ENCODE measurements around the gene RPS24.
"Not testable (repeated sequence)": the region's sequence is repeated elsewhere in the genome, so short reads cannot be mapped to it uniquely, and the experiment has no call there.

The RPS24 gene

GRCh38 chr10:78053211-78053868 is 19.7 kb downstream of the RPS24 start:
- no peak for DNase-seq (ENCODE audit: low spot score)

- no peak for DNase-seq (ENCODE audit: low spot score)
These were observed 24.9 kb downstream of the RPS24 start for GRCh38 chr10:78058562-78058961.

GRCh38 chr10:78059906-78060702 is 26.4 kb downstream of the RPS24 start:
- no peak for DNase-seq (ENCODE audit: low spot score)

- no peak for DNase-seq (ENCODE audit: low spot score)
These were observed 28.6 kb downstream of the RPS24 start for GRCh38 chr10:78062296-78062695.

GRCh38 chr10:78063236-78063635 is 29.6 kb downstream of the RPS24 start:
- no peak for DNase-seq (ENCODE audit: low spot score)

GRCh38 chr10:78064919-78065318 is 31.3 kb downstream of the RPS24 start:
- DNase-seq (ENCODE audit: low spot score) = not testable (repeated sequence)

- DNase-seq (ENCODE audit: low spot score) = no peak
These were observed 31.9 kb downstream of the RPS24 start for GRCh38 chr10:78065611-78066010.

- DNase-seq (ENCODE audit: low spot score) = no peak
These were observed 32.3 kb downstream of the RPS24 start for GRCh38 chr10:78066012-78066411.

- no peak for DNase-seq (ENCODE audit: low spot score)
These were observed 33.2 kb downstream of the RPS24 start for GRCh38 chr10:78066728-78067430.

GRCh38 chr10:78069151-78069550 is 35.5 kb downstream of the RPS24 start:
- no peak for DNase-seq (ENCODE audit: low spot score)

GRCh38 chr10:78070064-78070463 is 36.4 kb downstream of the RPS24 start:
- DNase-seq (ENCODE audit: low spot score) = not testable (repeated sequence)

GRCh38 chr10:78070726-78071125 is 37.1 kb downstream of the RPS24 start:
- no peak for DNase-seq (ENCODE audit: low spot score)

GRCh38 chr10:78071140-78071856 is 37.6 kb downstream of the RPS24 start:
- no peak for DNase-seq (ENCODE audit: low spot score)

- no peak for DNase-seq (ENCODE audit: low spot score)
These were observed 38.2 kb downstream of the RPS24 start for GRCh38 chr10:78071857-78072179.

- no peak for DNase-seq (ENCODE audit: low spot score)
These were observed 38.8 kb downstream of the RPS24 start for GRCh38 chr10:78072504-78072903.

GRCh38 chr10:78075806-78076205 is 42.1 kb downstream of the RPS24 start:
- DNase-seq (ENCODE audit: low spot score) = not testable (repeated sequence)

GRCh38 chr10:78078539-78079330 is 45.1 kb downstream of the RPS24 start:
- DNase-seq (ENCODE audit: low spot score) = no peak

- no peak for DNase-seq (ENCODE audit: low spot score)
These were observed 45.7 kb downstream of the RPS24 start for GRCh38 chr10:78079411-78079810.

- no peak for DNase-seq (ENCODE audit: low spot score)
These were observed 47.6 kb downstream of the RPS24 start for GRCh38 chr10:78081292-78081691.

- DNase-seq (ENCODE audit: low spot score) = no peak
These were observed 49.0 kb downstream of the RPS24 start for GRCh38 chr10:78082636-78083035.

Data from CD4-positive, alpha-beta T cell treated with Interleukin-6 at 100 ng/mL for 8 hours (primary cell).